ENCODE measurements around the gene MCC. TPM values are rescaled to one million over a fixed set of nuclear protein-coding genes. Genes with fewer than 3 reads are reported as not detected.

Gene MCC
- total RNA-seq, 1 experiment from 2014 or later: 7.1 TPM

DNA sequence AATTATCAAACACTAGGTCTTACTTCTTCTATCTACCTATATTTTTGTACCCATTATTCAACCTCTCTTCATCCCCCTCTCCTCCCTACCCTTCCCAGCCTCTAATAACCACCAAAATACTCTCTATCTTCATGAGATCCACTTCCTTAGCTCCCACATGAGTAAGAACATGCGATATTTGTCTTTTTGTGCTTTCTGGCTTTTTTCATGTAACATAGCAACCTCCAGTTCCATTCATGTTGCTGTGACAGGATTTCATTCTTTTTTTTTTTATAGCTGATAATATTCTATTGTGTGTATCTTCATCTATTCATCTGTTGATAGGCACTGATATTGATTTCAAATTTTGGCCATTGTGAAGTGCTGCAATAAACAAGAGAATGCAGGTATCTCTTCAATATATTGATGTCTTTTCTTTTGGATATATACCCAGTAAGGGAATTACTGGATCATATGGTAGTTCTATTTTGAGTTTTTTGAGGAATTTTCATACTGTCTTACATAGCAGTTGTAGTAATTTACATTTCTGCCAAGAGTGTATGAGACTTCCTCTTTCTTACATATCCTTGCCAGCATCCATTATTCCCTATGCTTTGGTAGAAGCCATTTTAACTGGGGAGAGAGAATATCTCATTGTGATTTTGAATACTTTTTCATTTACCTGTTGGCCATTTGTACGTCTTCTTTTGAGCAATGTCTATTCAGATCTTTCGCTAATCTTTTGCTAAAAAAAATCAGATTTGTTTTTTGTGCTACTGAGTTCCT lies 354.9 kb downstream of the MCC start:
- TF ChIP-seq, protein P1, sequence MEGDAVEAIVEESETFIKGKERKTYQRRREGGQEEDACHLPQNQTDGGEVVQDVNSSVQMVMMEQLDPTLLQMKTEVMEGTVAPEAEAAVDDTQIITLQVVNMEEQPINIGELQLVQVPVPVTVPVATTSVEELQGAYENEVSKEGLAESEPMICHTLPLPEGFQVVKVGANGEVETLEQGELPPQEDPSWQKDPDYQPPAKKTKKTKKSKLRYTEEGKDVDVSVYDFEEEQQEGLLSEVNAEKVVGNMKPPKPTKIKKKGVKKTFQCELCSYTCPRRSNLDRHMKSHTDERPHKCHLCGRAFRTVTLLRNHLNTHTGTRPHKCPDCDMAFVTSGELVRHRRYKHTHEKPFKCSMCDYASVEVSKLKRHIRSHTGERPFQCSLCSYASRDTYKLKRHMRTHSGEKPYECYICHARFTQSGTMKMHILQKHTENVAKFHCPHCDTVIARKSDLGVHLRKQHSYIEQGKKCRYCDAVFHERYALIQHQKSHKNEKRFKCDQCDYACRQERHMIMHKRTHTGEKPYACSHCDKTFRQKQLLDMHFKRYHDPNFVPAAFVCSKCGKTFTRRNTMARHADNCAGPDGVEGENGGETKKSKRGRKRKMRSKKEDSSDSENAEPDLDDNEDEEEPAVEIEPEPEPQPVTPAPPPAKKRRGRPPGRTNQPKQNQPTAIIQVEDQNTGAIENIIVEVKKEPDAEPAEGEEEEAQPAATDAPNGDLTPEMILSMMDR (conservative IDR thresholded peaks at IDR 0.05; ENCODE audit: low read depth, low read length): no peak
- TF ChIP-seq EZH2phosphoT487 (IDR thresholded peaks at IDR 0.05; ENCODE audit: borderline replicate concordance, low read length): no peak
- TF ChIP-seq EZH2 (IDR thresholded peaks at IDR 0.05; ENCODE audit: low read length, unreplicated experiment): no peak
- no peaks in the 10 kb centered on the region for H3F3A ChIP-seq (ENCODE audit: low read length, unreplicated experiment)
- no peak for DNase-seq
- no peaks in the 10 kb centered on the region for H3K36me3 ChIP-seq (ENCODE audit: low read depth, low read length)
- ChIA-PET CTCF (no interaction called here), POLR2A (ENCODE audit: unreplicated experiment) (no interaction called here)
- no peak overlapping the region for H3K4me3 ChIP-seq (ENCODE audit: low read length)
- H3K4me1 ChIP-seq (ENCODE audit: insufficient read depth, low read length): no peaks in the 10 kb centered on the region
- no peaks in the 10 kb centered on the region for H3K79me2 ChIP-seq (ENCODE audit: low read length)
- no peaks in the 10 kb centered on the region for H3K9me3 ChIP-seq (ENCODE audit: low read length)
- no peak overlapping the region for H3K27ac ChIP-seq (ENCODE audit: low read length)
- ATAC-seq: no peak
- no peaks in the 10 kb centered on the region for H3K27me3 ChIP-seq (ENCODE audit: low read length)
- no peak overlapping the region for H2AFZ ChIP-seq (ENCODE audit: low read length)
- no TSS peak for BruUV-seq (replicated peaks)
- H3K4me2 ChIP-seq (ENCODE audit: low read length): no peak overlapping the region
- intact Hi-C loops (cut with micrococcal nuclease): no loop called here
- H3K9me2 ChIP-seq (replicated peaks; ENCODE audit: low read length): peaks cover 3% of the 10 kb centered on the region; the same call in 1 of the 2 replicates
- H3K9ac ChIP-seq (ENCODE audit: low read length): no peak overlapping the region
- H4K20me1 ChIP-seq (ENCODE audit: low read length): no peaks in the 10 kb centered on the region

DNA sequence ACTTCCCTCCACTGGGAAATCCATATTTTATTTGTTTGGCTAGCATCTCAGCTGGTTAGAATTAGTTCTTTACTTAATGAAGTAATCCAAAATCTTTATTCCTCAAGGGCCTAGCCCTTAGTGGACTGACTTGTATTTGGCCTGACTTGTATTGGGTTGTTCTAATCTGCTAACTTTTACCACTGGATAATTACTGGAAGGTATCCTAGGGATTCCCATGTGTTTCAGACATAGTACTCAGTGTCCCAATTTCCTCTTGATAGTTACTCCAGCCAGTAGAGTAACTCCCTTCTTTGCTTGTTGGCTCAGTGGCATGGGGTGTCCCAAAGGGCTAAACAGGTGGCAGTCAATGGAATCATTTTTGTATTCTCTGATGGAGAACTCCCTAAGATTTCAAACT lies 355.7 kb downstream of the MCC start:
- CTCF ChIA-PET: no interaction called here
- no peak for TF ChIP-seq EZH2phosphoT487 (IDR thresholded peaks at IDR 0.05; ENCODE audit: borderline replicate concordance, low read length)
- TF ChIP-seq EZH2 (IDR thresholded peaks at IDR 0.05; ENCODE audit: low read length, unreplicated experiment): no peak
- TF ChIP-seq, protein P1 (conservative IDR thresholded peaks at IDR 0.05; ENCODE audit: low read depth, low read length): no peak
- POLR2A ChIA-PET (ENCODE audit: unreplicated experiment): no interaction called here
- no peaks in the 10 kb centered on the region for H3K9me3 ChIP-seq (ENCODE audit: low read length)
- H3K36me3 ChIP-seq (ENCODE audit: low read depth, low read length): no peaks in the 10 kb centered on the region
- no peaks in the 10 kb centered on the region for H3K4me1 ChIP-seq (ENCODE audit: insufficient read depth, low read length)
- no peak overlapping the region for H3K4me3 ChIP-seq (ENCODE audit: low read length)
- intact Hi-C loops (cut with micrococcal nuclease): no loop called here
- no peak overlapping the region for H3K27ac ChIP-seq (ENCODE audit: low read length)
- H3F3A ChIP-seq (ENCODE audit: low read length, unreplicated experiment): no peaks in the 10 kb centered on the region
- BruUV-seq (replicated peaks): no TSS peak
- no peaks in the 10 kb centered on the region for H3K27me3 ChIP-seq (ENCODE audit: low read length)
- no peak overlapping the region for H2AFZ ChIP-seq (ENCODE audit: low read length)
- H3K9ac ChIP-seq (ENCODE audit: low read length): no peak overlapping the region
- peaks cover 3% of the 10 kb centered on the region; the same call in 1 of the 2 replicates for H3K9me2 ChIP-seq (replicated peaks; ENCODE audit: low read length)
- DNase-seq: no peak
- H3K4me2 ChIP-seq (ENCODE audit: low read length): no peak overlapping the region
- no peak for ATAC-seq
- H3K79me2 ChIP-seq (ENCODE audit: low read length): no peaks in the 10 kb centered on the region
- no peaks in the 10 kb centered on the region for H4K20me1 ChIP-seq (ENCODE audit: low read length)

DNA sequence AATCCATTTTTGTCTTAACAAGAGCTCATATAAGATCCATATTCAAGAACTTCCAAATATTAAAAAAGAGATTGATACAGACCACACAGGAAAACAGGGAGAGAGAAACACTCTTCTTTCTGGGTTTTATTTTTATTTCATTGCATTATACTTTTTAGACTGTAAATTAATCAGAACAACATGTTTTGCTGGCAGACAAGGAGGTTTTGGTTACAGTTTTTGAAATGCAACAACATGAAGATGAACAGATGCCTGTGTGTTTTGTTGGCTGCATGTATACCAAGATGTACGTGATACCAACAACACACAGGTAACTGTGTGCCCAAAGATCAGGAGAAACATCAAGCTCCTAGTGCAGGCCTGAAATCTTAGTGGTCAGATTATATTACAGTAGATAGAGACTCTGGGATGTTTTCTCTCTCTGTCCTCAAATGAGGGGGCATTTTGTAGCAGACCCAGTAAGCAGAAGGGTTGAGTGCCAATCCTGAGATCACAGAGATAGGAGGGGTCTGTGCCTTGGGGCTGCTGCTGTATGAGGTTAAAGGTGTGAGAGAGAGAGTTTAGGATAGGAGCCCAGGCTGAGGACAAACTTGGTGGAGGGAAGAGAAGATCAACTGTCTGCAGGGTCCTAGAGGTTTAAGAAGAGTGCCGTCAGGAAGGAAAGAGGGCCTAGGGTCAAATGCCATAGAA lies 359.5 kb downstream of the MCC start:
- Histone ChIP-seq H3K9me3 (ENCODE audit: low read length) (no peaks in the 10 kb centered on the region), H3K4me3 (ENCODE audit: low read length) (no peak overlapping the region), H2AFZ (ENCODE audit: low read length) (no peak overlapping the region), H3K27me3 (ENCODE audit: low read length) (no peaks in the 10 kb centered on the region), H3F3A (ENCODE audit: low read length, unreplicated experiment) (no peaks in the 10 kb centered on the region), H3K4me1 (ENCODE audit: insufficient read depth, low read length) (no peaks in the 10 kb centered on the region), H3K4me2 (ENCODE audit: low read length) (no peak overlapping the region), H4K20me1 (ENCODE audit: low read length) (no peaks in the 10 kb centered on the region), H3K36me3 (ENCODE audit: low read depth, low read length) (no peaks in the 10 kb centered on the region), H3K9ac (ENCODE audit: low read length) (no peak overlapping the region), H3K79me2 (ENCODE audit: low read length) (no peaks in the 10 kb centered on the region), H3K9me2 (replicated peaks; ENCODE audit: low read length) (peaks cover 3% of the 10 kb centered on the region; the same call in 1 of the 2 replicates), H3K27ac (ENCODE audit: low read length) (no peak overlapping the region)
- no TSS peak for BruUV-seq (replicated peaks)
- no peak for DNase-seq
- intact Hi-C loops (cut with micrococcal nuclease): no loop called here
- ChIA-PET POLR2A (ENCODE audit: unreplicated experiment) (no interaction called here), CTCF (no interaction called here)
- TF ChIP-seq EZH2 (IDR thresholded peaks at IDR 0.05; ENCODE audit: low read length, unreplicated experiment) (no peak), EZH2phosphoT487 (IDR thresholded peaks at IDR 0.05; ENCODE audit: borderline replicate concordance, low read length) (no peak)
- TF ChIP-seq, protein P1 (conservative IDR thresholded peaks at IDR 0.05; ENCODE audit: low read depth, low read length): no peak
- no peak for ATAC-seq

All from PC-3 (cell line).